ENCODE measurements around the gene MPP7. TPM values are rescaled to one million over a fixed set of nuclear protein-coding genes. Genes with fewer than 3 reads are reported as not detected.

Gene MPP7
- total RNA-seq, 1 experiment from 2014 or later, result 79.4 TPM

DNA sequence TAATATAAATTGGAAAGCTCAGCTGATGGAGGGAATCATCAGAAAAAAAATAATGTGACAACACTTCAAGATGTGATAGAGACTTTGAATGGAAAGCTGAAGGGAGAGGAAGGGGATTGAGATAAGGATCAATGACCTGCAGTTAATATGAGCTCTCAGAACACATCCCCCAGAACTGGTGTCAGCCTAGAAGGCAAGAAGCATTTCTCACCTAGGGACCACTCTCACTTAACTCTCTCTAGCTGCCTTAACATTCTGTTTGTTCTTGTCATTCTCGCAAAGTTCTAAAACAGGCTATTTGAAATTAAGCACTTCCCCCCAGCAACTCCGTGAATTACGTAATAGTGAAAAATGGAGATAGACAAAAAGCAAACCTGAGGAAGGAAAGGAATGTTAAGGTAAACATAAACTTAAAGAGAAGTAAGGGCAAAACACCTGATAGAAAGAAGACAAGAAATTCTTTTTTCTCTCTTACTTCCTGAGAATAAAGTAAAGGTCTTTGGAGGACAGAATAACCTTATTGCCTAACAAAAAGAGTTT lies 1.2 kb upstream of the MPP7 start:
- Mint-ChIP-seq H3K9me3 (ENCODE audit: unreplicated experiment) (no peaks in the 10 kb centered on the region), H3K27me3 (ENCODE audit: insufficient read depth, unreplicated experiment) (no peaks in the 10 kb centered on the region), H3K4me3 (ENCODE audit: unreplicated experiment) (peak overlapping the region; percentile 73), H3K36me3 (ENCODE audit: insufficient read depth, unreplicated experiment) (peaks cover 5% of the 10 kb centered on the region), H3K4me1 (ENCODE audit: low read depth, unreplicated experiment) (peaks cover 42% of the 10 kb centered on the region), H3K27ac (ENCODE audit: unreplicated experiment) (peak overlapping the region; percentile 62)
- H3K36me3 ChIP-seq (ENCODE audit: control insufficient read depth, insufficient read depth, low read length), result no peaks in the 10 kb centered on the region
- ChIA-PET CTCF (interaction anchor here (0.7 to 4.6 kb wide), 10 partner anchors 9 to 198 kb away, joined by 3 to 174 read pairs (median 6); no protein-coding TSS in a partner anchor), POLR2A (interaction anchor here (0.6 to 2.8 kb wide), 5 partner anchors 32 to 83 kb away, joined by 3 to 48 read pairs (median 26); no protein-coding TSS in a partner anchor)
- peaks cover 30% of the 10 kb centered on the region for H3K4me1 ChIP-seq
- H3K27me3 ChIP-seq (replicated peaks; ENCODE audit: control insufficient read depth, insufficient read depth, low read length), result no peaks in the 10 kb centered on the region
- H3K4me3 ChIP-seq (ENCODE audit: low read depth, low read length), result peak overlapping the region; percentile 45
- H3K9me3 ChIP-seq, result no peaks in the 10 kb centered on the region
- TF ChIP-seq, protein P1, sequence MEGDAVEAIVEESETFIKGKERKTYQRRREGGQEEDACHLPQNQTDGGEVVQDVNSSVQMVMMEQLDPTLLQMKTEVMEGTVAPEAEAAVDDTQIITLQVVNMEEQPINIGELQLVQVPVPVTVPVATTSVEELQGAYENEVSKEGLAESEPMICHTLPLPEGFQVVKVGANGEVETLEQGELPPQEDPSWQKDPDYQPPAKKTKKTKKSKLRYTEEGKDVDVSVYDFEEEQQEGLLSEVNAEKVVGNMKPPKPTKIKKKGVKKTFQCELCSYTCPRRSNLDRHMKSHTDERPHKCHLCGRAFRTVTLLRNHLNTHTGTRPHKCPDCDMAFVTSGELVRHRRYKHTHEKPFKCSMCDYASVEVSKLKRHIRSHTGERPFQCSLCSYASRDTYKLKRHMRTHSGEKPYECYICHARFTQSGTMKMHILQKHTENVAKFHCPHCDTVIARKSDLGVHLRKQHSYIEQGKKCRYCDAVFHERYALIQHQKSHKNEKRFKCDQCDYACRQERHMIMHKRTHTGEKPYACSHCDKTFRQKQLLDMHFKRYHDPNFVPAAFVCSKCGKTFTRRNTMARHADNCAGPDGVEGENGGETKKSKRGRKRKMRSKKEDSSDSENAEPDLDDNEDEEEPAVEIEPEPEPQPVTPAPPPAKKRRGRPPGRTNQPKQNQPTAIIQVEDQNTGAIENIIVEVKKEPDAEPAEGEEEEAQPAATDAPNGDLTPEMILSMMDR (IDR thresholded peaks at IDR 0.05; ENCODE audit: insufficient read depth in 1 of 2, low read depth in 1 of 2, low read length in 1 of 2, severe bottlenecking in 1 of 2, unreplicated experiment in 1 of 2), result no peak
- no TSS peak for BruUV-seq (replicated peaks)
- intact Hi-C loops (cut with micrococcal nuclease; ENCODE audit: unreplicated experiment), result loop anchor here (1.0 kb wide), 1 partner anchor 71 kb away; no protein-coding TSS in a partner anchor
- DNase-seq, result peak in 1 of 2 experiments; percentile 55

DNA sequence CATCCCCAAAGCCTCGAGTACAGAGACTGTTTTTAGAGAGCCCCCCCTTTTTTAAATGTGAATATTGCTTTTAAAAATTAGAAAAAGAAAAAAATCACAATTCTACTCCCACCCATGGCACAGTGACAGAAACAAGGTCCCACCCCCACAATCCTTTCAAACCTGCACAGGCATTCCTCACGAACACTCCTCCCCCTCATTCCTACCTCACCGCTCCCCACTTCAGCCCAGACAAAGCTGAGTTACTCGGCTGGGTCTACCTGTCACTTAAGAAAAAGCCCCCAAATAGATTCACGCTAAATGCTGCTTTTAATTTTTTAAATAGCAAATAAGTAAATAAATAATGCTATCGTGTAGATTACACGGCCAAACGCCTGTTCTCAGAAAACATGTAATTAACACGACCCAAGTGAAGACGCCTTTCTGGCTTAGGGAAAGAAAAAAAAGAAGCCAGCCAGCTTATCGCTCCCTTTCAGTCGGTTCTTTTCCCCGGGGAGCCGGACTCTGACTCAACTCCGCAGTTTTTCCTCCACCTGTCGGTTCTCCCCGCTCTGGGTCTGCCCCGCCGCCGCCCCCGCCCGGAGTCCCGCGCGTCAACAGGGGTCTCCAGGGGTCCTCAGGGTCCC lies 739 bp downstream of the MPP7 start:
- DNase-seq, result peak; percentile 61 to 62
- H3K27ac Mint-ChIP-seq (ENCODE audit: unreplicated experiment), result peak overlapping the region; percentile 81
- H3K4me1 Mint-ChIP-seq (ENCODE audit: low read depth, unreplicated experiment), result peaks cover 39% of the 10 kb centered on the region
- no peaks in the 10 kb centered on the region; the same call in 1 of the 2 replicates for H3K36me3 ChIP-seq (ENCODE audit: control insufficient read depth, insufficient read depth, low read length)
- intact Hi-C loops (cut with micrococcal nuclease; ENCODE audit: unreplicated experiment), result loop anchor here (1.0 to 2.0 kb wide), 2 partner anchors 18 to 39 kb away; no protein-coding TSS in a partner anchor
- H3K36me3 Mint-ChIP-seq (ENCODE audit: insufficient read depth, unreplicated experiment), result peaks cover 5% of the 10 kb centered on the region
- BruUV-seq (replicated peaks), result no TSS peak
- peaks cover 30% of the 10 kb centered on the region for H3K4me1 ChIP-seq
- ChIA-PET POLR2A (interaction anchor here (0.6 to 2.8 kb wide), 10 partner anchors 18 to 123 kb away, joined by 3 to 48 read pairs (median 8); no protein-coding TSS in a partner anchor), CTCF (interaction anchor here (0.6 to 4.6 kb wide), 20 partner anchors 8 to 550 kb away, joined by 3 to 174 read pairs (median 10); no protein-coding TSS in a partner anchor)
- H3K27me3 ChIP-seq (replicated peaks; ENCODE audit: control insufficient read depth, insufficient read depth, low read length), result no peaks in the 10 kb centered on the region
- H3K4me3 ChIP-seq (ENCODE audit: low read depth, low read length), result peak overlapping the region; percentile 75
- peak overlapping the region; percentile 73 for H3K4me3 Mint-ChIP-seq (ENCODE audit: unreplicated experiment)
- H3K9me3 ChIP-seq, result no peaks in the 10 kb centered on the region
- no peaks in the 10 kb centered on the region for H3K9me3 Mint-ChIP-seq (ENCODE audit: unreplicated experiment)
- TF ChIP-seq, protein P1 (IDR thresholded peaks at IDR 0.05; ENCODE audit: insufficient read depth in 1 of 2, low read depth in 1 of 2, low read length in 1 of 2, severe bottlenecking in 1 of 2, unreplicated experiment in 1 of 2), result no peak
- H3K27me3 Mint-ChIP-seq (ENCODE audit: insufficient read depth, unreplicated experiment), result no peaks in the 10 kb centered on the region

DNA sequence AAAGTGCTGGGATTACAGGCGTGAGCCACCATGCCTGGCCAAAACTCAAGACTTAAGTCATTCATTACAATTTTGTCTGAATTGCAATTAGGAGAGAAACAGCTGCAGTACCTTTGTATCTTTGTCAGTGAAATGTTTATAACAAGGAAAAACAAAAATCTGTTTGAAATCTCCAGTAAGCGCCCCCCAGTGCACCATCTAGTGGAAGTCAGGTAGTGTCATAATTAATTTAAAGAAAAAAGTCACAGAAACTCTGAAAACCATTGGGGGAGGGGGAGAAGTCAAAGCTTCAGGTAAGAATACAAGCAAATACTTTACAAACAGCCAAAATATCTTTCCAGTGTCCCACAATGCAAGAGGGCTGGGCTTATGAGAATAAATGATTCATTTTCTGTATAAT lies 2.8 kb downstream of the MPP7 start:
- no peak overlapping the region for H3K27ac Mint-ChIP-seq (ENCODE audit: unreplicated experiment)
- ChIA-PET POLR2A (interaction anchor here (0.6 kb wide), 1 partner anchor 160 kb away, joined by 4 read pairs; no protein-coding TSS in a partner anchor), CTCF (interaction anchor here (0.6 to 4.6 kb wide), 5 partner anchors 24 to 81 kb away, joined by 3 to 174 read pairs (median 5); no protein-coding TSS in a partner anchor)
- H3K36me3 Mint-ChIP-seq (ENCODE audit: insufficient read depth, unreplicated experiment), result peaks cover 5% of the 10 kb centered on the region
- Histone ChIP-seq H3K4me1 (peaks cover 35% of the 10 kb centered on the region), H3K36me3 (ENCODE audit: control insufficient read depth, insufficient read depth, low read length) (no peaks in the 10 kb centered on the region; the same call in 1 of the 2 replicates), H3K27me3 (replicated peaks; ENCODE audit: control insufficient read depth, insufficient read depth, low read length) (no peaks in the 10 kb centered on the region), H3K4me3 (ENCODE audit: low read depth, low read length) (no peak overlapping the region), H3K9me3 (no peaks in the 10 kb centered on the region)
- TF ChIP-seq, protein P1 (IDR thresholded peaks at IDR 0.05; ENCODE audit: insufficient read depth in 1 of 2, low read depth in 1 of 2, low read length in 1 of 2, severe bottlenecking in 1 of 2, unreplicated experiment in 1 of 2), result peak; percentile 39 to 44
- no TSS peak for BruUV-seq (replicated peaks)
- peak in 1 of 2 experiments; percentile 32 for DNase-seq
- peaks cover 42% of the 10 kb centered on the region for H3K4me1 Mint-ChIP-seq (ENCODE audit: low read depth, unreplicated experiment)
- H3K4me3 Mint-ChIP-seq (ENCODE audit: unreplicated experiment), result peak overlapping the region; percentile 36
- H3K9me3 Mint-ChIP-seq (ENCODE audit: unreplicated experiment), result no peaks in the 10 kb centered on the region
- intact Hi-C loops (cut with micrococcal nuclease; ENCODE audit: unreplicated experiment), result loop anchor here (1.0 kb wide), 1 partner anchor 49 kb away; no protein-coding TSS in a partner anchor
- no peaks in the 10 kb centered on the region for H3K27me3 Mint-ChIP-seq (ENCODE audit: insufficient read depth, unreplicated experiment)
